Islet of Langerhans (tissue), 1 donor: ENCODE results near the gene CCSER1.

Experiments used
- FAIRE-seq: peaks from one replicate; lab custom pipeline; 2011; peaks lifted over from hg19 to GRCh38; lab: Jason Lieb, UNC

Gene CCSER1

DNA sequence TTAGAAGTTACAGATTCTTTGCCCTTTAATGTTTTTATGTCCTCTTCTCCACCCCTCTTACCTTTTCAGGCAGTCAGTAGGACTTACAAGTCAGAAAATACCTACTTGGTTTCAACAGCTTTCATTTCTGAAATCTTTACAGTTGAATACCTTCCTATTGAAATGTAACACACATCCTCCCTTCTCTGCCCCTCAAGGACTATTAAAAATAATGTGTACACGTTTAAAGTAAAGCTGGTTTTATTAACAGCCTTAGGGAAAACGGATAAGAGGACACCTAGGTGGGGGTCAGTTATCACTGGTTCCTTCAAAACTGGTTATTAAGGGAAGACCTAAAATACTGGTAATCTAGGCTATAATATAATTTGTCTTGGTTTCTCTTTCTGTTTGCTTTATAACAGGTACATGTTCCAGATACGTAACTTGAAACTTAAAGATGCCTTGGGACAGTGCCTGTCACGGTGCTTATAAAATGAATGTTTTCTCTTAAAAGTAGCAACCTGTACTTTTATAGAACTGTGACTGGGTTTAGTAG, 1.8 kb downstream of the CCSER1 start:
- peak; percentile 56 for FAIRE-seq

GRCh38 chr4:90130076-90130475, 2.9 kb downstream of the CCSER1 start:
- no peak for FAIRE-seq

DNA sequence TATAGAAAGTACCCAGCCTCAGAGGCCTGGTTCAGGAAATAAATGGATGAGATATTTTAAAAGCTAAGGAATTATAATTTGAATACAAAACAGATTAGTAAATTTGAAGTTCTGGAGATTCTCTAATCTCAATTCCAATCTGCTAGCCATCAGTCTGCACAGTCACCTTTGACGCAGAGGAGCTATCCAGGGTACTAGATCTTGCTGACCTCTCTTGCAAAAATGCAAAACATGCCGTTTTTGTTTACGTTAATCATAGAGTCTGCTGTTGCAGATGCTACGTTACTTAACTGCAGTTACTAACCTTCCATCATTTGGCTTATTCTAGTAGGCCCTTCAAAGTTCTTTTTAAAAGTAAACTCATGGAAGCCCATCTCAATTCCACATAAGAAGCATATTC, 10.4 kb downstream of the CCSER1 start:
- FAIRE-seq: no peak

DNA sequence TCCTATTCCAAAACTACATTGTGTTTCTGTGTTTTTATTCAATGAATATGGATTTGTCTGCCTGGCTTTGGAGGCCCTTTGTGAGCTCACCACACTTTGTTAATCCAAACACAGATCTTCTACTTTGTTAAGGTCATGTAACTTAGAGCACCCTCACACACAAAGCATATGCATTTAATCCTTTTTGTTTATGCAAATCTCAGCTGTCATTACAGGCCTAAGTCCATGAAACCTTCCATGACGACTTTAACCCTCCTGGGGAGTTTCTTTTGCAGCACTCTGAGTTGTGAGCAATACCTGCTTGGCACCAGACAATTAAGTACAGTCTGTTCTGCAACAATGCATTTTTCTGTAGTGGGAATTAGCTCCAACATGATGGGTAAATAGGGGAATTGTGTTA, 14.9 kb downstream of the CCSER1 start:
- no peak for FAIRE-seq

DNA sequence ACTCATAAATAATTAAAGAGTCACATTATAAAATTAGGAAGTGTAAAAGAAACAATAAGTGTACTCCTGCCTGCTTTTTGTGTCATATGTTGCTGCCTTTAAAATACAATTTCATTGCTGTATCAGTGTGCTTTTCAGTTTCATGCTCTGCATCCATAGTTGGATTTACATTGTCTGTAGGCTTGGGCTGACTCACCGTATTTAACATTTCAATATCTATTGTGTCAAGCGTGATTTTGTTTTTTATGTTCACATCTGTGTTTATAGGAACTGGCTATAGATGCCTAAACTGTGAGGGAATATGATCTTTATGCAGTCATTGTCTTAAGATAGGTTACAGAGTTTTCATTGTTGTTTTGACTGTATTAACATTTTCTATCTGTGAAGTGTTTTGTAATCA, 18.1 kb downstream of the CCSER1 start:
- no peak for FAIRE-seq

GRCh38 chr4:90146306-90146705, 19.1 kb downstream of the CCSER1 start:
- peak; percentile 41 for FAIRE-seq

DNA sequence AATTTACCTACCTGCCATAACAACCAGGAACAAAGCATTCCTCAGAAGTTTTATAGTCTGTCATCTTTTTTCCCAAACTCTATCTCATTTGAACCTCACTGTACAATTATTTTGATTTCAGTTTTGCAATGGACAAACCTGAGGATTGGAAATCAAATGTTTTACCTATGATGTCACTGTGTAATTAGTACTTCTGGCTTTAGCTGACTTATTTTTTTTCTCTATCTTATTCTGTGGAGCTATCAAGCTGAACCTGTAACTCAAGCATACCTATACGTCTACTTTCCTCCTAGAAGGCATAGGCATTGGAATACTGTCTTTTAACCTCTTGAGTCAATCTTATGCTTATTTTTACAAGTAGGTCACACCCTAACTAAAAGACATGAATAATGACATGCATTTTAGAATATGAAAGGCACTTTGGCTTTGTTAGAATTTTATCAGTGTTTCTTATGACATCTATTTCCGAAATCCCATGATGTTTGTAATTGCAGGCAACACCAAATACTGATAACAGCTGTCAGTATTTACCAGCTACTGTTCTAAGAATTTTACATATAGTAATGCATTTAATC, 21.5 kb downstream of the CCSER1 start:
- FAIRE-seq: no peak

DNA sequence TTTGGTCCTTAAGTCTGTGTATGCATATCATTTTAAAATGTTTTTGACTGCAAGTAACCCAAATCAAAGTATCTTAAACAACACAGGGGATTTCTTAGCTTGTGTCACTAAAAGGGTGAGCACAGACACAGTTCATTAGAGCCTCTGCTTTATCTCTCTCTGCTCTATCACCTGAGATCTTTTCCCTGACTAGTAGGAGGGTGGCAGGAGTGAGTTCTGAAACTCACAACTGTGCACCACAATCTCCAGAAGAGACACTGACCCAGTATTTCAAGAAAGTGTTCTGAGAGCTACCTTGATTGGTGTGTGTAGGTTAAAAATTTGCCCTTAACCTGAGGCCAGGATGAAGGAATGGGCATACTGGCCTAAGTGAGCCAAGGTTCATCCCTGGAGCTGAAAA, 24.8 kb downstream of the CCSER1 start:
- no peak for FAIRE-seq

DNA sequence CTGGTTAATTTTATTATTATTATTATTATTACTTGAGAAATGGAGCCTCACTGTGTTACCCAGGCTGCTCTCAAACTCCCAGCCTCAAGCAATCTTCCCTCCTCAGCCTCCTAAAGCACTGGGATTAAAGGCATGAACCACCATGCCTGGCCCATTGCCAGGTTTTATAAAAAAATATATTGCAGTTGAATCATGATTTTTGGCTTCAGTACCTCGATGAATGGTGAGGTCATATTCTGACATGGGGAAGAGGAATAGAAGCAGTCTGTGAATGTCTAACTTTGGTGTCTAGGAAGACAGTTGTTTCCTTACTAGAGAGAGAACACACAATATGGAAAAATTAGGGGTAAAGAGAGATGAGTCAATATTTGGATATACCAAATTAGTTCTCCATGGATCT, 32.0 kb downstream of the CCSER1 start:
- no peak for FAIRE-seq

DNA sequence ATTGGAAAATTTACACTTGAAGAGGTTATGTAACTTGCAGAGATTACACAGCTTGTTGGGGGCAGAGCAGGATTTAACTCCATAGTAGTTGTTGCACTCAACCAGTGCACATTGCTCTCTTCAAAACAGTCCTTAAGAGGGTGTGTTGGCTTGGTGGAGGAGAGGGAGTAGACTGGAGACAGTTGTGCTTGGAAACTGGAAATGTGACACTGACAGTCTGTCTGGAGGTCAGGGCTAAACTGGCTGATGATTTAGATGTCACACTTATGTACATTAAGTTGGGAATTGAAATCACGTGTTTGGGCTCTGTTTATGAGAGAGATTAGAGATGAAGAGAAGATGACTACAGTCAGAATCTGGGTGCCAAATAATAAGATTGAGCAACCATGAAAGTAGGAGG, 32.9 kb downstream of the CCSER1 start:
- no peak for FAIRE-seq

- FAIRE-seq: peak; percentile 24
Measured at GRCh38 chr4:90162566-90162965, 35.4 kb downstream of the CCSER1 start.

- FAIRE-seq: no peak
Measured at GRCh38 chr4:90163872-90164271, 36.7 kb downstream of the CCSER1 start.

- FAIRE-seq: no peak
Measured at GRCh38 chr4:90165883-90166282, 38.7 kb downstream of the CCSER1 start.

- FAIRE-seq: peak; percentile 60
Measured at GRCh38 chr4:90171491-90171890, 44.3 kb downstream of the CCSER1 start.

GRCh38 chr4:90174621-90175023, 47.4 kb downstream of the CCSER1 start:
- FAIRE-seq: peak; percentile 45

- no peak for FAIRE-seq
Measured at GRCh38 chr4:90181644-90182043, 54.5 kb downstream of the CCSER1 start.

- FAIRE-seq: no peak
Measured at GRCh38 chr4:90183254-90183653, 56.1 kb downstream of the CCSER1 start.

- FAIRE-seq: no peak
Measured at GRCh38 chr4:90184560-90184959, 57.4 kb downstream of the CCSER1 start.

DNA sequence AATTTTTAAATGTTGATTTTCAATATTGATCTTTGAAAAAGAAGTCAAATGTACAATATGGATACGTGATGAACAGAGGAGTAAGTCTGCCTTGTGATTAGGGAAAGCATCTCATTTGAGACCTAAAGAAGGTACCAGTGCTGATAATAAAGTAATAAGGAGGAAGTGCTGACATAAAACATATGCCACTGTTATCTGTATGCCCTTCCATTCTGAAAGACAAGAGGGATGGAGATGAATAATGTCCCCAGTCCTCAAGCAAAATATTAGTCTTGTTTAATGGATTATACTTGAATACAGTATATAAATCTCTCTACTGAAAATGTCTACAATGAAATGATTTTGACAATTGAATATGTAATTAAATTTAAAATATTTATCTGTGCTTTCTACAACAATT, 58.2 kb downstream of the CCSER1 start:
- FAIRE-seq: no peak

- FAIRE-seq: peak; percentile 17
Measured at GRCh38 chr4:90186229-90186628, 59.0 kb downstream of the CCSER1 start.

DNA sequence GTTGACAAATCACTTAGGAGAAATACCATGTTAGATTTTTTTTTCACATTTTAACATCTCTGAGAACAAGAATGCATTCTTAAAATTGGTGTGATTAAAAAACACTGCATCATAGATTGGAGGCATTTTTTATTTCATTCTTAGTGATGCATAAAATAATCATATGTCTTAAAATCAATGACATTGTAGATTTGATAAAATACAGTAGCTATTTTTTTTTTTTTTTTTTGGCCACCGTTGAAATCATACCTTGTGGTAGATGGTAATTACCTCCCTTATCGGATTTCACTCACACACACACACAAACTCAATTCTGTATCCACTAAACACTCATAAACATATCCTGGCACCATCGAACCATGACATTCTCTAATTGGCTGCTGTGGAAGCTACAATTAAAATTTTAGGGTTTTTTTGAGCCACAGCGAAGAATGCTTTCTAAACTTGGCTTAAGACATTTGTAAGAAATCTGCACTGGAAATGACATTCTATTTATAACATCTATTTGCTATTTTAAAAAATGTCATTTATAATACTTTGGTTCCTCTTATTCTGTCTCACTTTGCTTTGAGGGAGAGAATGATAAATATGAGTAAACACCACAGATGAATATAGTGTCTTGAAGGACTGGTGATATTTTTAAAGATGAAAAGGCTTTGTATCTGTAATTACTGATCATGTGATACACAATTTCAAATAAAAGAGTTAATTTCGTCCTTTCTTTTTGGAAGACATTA, 60.1 kb downstream of the CCSER1 start:
- FAIRE-seq: no peak

DNA sequence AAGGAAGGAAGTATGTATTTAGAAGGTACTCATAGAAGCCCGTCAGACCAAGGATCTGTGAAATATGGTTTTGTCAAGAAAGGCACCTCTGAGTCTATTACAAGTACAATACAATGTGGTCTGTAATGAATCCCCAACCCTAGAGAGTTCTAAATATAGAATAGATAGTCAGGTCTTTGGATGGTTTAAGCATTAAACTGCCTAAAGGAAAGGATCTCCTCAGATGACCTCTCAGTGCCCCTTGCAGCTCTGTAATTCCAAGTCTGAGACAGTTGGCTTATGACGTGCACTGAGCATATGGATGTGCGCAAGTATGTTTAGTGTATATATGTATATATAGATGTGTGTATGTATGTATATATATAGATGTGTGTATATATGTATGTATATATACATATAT, 62.0 kb downstream of the CCSER1 start:
- FAIRE-seq: no peak

GRCh38 chr4:90189946-90190345, 62.8 kb downstream of the CCSER1 start:
- FAIRE-seq: no peak

- no peak for FAIRE-seq
Measured at GRCh38 chr4:90190525-90190924, 63.3 kb downstream of the CCSER1 start.
